Left ventricle myocardium superior (tissue), 1 donor: ENCODE results near the gene PGGT1B. TPM values are rescaled to one million over a fixed set of nuclear protein-coding genes. Genes with fewer than 3 reads are reported as not detected.
A peak's percentile ranks its signal among the peaks of the same experiment; 100 is the strongest.
"Not testable (repeated sequence)": the region's sequence is repeated elsewhere in the genome, so short reads cannot be mapped to it uniquely, and the experiment has no call there.

ENCODE experiments used
- ATAC-seq: fragments of 200-7000 bp; cut with Tn5 transposase; one replicate; pipeline ENCODE4 v1.9.1; 2020; ENCODE audit warnings: mild to moderate bottlenecking, moderate library complexity
- DNase-seq: peaks from one replicate; pipeline ENCODE4 v3.0.0-alpha.2; 2020
- intact Hi-C: fragments of 100-400 bp; cut with micrococcal nuclease; formaldehyde crosslinking; loops from one replicate; pipeline ENCODE4 v1.11.0; 2022
- total RNA-seq: library from RNA; stranded (reverse); fragmentation: NEBNext Ultra II Directional; extraction: Animal tissue kit (Norgen Biotek cat#: 25700); gene quantifications from one replicate; pipeline ENCODE4 v1.2.1, GENCODE V29; 2021
- donor health status: DM: no; HTN: yes; CAD: no; lungs with severe emphysema.

The PGGT1B gene
- total RNA-seq, 1 donor from 2014 or later, result 23.4 TPM

- ATAC-seq, result no peak
- DNase-seq, result no peak
- intact Hi-C loops, result no loop called here
Observed at GRCh38 chr5:115264786-115265185, 2.1 kb upstream of the PGGT1B start.

DNA sequence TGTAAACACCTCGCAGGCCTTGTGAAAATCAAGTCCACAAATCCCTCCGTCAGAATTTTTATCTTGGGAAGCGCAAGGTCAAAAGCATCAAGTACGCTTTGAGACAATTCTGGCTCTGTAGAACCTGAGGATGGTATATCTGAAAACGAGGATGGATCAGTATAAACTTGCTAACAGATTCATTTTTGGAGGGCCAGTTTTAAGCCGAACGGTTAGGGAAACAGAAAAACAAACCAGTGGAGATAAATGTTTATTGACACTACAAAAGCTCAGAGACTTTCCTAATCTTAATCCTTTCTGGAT, 352 bp upstream of the PGGT1B start:
- intact Hi-C loops, result no loop called here
- ATAC-seq (no peak), DNase-seq (no peak)

DNA sequence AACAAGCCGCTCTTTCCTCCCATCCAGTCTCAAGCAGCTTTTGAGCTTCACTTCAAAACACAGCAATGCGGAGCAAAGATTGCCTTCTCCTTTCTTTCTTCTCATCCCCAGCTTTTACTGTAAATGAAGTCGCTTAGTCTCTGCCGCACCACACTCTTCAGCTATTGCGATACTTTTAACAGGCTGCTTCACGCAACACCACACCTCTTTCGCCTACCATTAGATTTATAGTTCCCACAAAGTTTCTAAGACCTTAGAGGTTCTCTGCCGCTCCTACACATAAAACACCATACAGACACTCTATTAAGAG, 711 bp downstream of the PGGT1B start:
- DNase-seq (no peak), ATAC-seq (peak; percentile 20)
- intact Hi-C loops, result no loop called here

DNA sequence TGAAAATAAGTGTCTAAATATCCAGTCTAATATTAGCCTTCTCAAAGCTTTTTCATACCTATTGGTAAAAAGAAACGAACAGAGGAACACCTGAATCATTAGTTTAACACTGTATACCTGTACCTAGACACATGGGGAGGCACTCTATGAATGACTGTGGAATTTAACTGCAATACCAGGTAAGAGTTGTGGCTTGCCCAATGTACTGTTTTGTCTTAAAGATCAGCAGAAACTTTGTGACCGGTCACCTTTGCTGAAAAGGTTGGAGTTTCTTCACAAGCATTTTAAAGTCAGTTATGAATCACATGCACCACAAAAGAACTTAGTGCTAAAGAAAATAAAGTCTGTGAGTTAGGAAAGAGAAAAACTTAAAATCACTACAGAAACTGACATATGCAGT, 2.4 kb downstream of the PGGT1B start:
- DNase-seq (no peak), ATAC-seq (no peak)
- intact Hi-C loops, result no loop called here

DNA sequence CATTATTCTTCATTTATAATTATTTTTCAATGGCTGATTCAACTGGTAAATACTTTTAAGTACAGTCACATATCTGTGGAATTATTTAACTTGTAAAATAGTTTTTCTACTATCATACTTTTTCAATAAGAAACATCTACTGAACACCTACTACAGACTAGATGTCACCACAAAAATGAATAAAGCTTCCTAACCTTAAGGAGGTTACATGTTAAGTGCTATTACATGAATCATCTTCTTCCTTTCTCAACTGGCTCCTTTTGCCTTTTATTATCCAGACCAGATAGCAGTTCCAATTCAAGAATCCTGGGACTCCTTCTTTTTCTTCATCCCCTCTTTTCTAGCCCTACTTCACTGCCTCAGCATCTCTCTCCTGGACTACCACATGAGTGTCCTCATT, 4.7 kb downstream of the PGGT1B start:
- intact Hi-C loops, result no loop called here
- no peak for ATAC-seq

DNA sequence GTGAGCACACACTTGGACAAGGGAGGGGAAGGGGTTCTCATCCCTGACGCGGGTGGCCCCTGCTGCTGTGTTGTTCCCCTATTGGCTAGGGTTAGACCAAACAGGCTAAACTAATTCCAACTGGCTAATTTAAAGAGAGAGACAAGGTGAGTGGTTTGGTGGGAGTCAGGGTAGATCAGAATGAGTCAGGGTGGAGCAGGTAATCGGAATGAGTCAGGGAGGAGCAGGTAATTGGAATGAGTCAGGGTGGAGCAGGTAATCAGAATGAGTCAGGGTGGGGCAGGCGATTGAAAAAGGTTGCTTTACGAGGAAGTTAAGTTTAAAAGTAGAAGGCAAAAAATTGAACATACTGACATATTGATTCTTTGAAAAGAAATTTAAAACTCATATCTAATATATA, 13.3 kb downstream of the PGGT1B start:
- intact Hi-C loops, result loop anchor here (2.0 kb wide), 1 partner anchor 151 kb away; no protein-coding TSS in a partner anchor

More for the DNA sequence above, 4.7 kb downstream of the PGGT1B start:
- no peak for DNase-seq

DNA sequence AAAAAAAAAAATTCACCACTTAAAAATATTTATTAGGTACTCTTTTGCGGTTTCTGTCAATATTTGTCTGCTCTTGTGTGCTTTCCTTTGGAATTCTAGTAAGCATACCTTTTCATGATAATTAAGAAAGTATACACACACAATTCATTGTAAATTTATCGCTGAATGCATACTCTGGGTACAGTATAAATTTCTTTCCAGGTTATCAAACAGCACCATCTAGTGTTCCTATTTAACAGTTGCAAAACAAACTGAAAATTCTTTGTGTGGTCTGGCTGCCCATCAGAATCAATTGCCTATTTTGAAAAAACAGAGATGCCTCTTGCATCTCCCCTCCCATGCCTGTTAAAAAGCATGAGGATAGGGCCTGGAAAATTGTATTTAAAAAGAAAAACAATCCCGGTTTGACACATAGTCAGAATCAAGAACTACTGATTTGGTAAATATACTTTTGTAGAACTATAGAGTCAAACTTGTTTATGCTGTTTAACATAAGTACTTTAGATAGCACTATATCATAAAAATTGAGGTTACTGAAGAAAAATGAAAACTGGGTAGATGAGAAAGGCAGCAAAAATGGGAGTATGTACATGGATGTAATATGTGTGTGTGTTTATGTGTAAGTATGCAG, 16.2 kb downstream of the PGGT1B start:
- intact Hi-C loops, result no loop called here
- ATAC-seq, result peak; percentile 34
- DNase-seq, result no peak

More for the DNA sequence above, 13.3 kb downstream of the PGGT1B start:
- not testable (repeated sequence) for ATAC-seq, DNase-seq

- intact Hi-C loops, result no loop called here
- DNase-seq (no peak), ATAC-seq (no peak)
Observed at GRCh38 chr5:115243412-115243811, 19.3 kb downstream of the PGGT1B start.

GRCh38 chr5:115241881-115242642, 20.6 kb downstream of the PGGT1B start:
- intact Hi-C loops, result no loop called here
- DNase-seq (no peak), ATAC-seq (no peak)

DNA sequence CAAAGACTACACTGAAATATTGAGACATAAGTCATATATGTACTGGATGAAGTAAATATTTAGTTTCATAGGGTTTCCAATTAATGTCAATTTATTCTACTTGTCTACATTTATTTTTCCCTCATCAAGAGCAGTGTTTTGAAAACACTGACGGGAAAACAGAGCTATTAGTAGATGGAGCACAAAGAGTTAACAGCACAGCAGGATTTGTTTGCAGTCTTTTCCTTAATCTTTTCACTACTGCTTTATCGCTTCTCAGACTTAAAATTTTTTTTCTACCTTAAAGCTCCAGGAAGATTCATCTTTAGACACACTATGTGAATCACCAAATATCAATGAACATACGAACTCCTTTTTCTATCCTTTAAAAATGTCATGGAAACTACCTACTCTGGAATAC, 25.6 kb downstream of the PGGT1B start:
- intact Hi-C loops, result no loop called here
- ATAC-seq (no peak), DNase-seq (no peak)

DNA sequence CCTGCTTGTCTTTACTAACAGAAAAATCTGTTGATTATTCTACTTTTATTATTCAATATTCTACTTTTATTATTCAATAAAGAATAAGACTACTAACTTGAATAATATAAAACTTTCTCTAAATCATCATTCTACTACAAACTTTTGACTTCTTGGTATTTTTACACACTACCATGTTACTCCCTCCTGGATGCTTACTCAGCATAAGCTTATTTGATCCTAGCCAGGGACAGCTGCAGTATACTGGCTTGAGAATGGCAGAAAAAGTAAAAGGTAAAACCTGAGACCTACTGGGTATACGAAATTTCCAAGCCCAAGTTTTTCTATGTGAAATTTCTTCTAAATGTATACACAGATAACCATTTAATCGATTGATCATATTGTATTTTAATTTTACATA, 26.1 kb downstream of the PGGT1B start:
- intact Hi-C loops, result no loop called here
- ATAC-seq (no peak), DNase-seq (no peak)

GRCh38 chr5:115231598-115231997, 31.1 kb downstream of the PGGT1B start:
- intact Hi-C loops, result no loop called here
- DNase-seq (no peak), ATAC-seq (no peak)

GRCh38 chr5:115229606-115230005, 33.1 kb downstream of the PGGT1B start:
- DNase-seq (no peak), ATAC-seq (no peak)
- intact Hi-C loops, result no loop called here

DNA sequence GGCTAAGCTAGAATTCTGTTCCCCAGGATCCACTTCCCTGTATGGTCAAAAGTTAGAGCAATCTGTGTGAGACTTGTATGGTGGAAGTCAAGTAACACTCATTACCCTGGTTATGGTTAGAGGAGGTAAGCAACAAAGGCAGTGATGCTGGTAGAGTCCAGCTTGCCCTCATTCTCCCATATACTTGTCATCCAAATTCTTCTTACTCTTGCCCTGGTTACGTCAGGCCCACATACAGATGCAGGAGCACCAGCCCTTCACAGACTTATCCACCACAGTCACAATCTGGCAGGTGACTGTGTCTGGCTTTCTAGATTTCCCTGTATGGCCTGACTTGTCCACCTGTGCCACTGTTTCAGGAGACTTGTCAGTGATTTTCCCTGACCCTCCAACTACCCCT, 35.4 kb downstream of the PGGT1B start:
- no peak for ATAC-seq
- intact Hi-C loops, result no loop called here
- DNase-seq, result no peak

- ATAC-seq (no peak), DNase-seq (no peak)
- intact Hi-C loops, result no loop called here
Observed at GRCh38 chr5:115214541-115214940, 48.1 kb downstream of the PGGT1B start.

DNA sequence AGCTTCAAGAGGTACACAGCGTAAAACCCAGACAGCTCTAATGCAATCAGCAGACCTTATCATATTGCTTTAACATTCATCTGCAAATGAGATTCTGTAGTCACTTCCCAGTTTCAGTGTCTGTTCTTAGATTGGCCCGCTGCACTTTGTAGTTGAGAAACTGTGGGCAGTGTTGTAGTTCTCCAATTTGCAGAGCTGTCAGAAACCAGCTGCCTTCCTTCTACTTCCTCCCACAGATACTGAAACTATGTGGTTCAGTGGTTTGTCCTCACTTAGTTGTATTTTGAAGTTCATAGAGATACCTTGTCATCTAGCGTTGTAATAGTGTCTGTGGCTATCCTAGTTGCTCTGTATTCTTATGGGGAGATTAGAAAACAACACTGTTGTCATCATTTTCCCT, 53.4 kb downstream of the PGGT1B start:
- ATAC-seq (peak; percentile 77), DNase-seq (no peak)
- intact Hi-C loops, result no loop called here

GRCh38 chr5:115202952-115203351, 59.7 kb downstream of the PGGT1B start:
- intact Hi-C loops, result no loop called here
- DNase-seq, result no peak

DNA sequence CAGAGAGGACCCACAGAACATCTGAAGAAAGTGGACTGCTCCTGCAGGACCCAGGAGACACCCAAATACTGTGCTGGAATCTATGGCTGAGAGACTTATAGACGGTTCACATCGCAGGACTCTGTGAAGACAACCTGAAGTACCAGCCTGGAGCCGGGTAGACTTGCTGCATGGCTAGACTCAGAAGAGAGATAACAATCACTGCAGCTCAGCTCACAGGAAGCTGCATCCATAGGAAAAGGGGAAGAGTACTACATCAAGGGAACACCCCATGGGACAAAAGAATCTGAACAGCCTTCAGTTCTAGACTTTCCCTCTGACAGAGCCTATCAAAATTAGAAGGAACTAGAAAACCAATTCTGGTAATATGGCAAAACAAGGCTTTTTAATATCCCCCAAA, 66.5 kb downstream of the PGGT1B start:
- DNase-seq (no peak), ATAC-seq (no peak)
- intact Hi-C loops, result no loop called here

More at GRCh38 chr5:115202952-115203351, 59.7 kb downstream of the PGGT1B start:
- ATAC-seq, result no peak

DNA sequence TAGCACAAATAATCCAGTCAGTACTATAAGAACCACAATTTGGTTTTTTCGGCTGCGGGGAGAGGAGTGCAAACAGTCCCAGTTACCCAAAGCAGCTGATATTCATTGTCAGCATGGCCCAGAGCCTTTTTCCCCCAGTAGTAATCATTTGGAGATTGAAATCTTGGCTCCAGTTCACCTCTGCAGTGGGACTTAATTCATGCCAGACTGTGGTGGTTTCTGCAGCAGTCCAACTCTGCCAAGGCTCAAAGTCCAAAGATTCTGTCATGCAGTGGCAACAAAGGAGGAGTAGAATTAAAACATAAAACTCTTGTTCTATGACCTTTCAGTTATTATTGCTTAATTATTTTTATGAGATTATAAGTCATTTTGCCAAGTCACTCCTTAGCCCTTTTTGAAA, 68.0 kb downstream of the PGGT1B start:
- no peak for ATAC-seq

DNA sequence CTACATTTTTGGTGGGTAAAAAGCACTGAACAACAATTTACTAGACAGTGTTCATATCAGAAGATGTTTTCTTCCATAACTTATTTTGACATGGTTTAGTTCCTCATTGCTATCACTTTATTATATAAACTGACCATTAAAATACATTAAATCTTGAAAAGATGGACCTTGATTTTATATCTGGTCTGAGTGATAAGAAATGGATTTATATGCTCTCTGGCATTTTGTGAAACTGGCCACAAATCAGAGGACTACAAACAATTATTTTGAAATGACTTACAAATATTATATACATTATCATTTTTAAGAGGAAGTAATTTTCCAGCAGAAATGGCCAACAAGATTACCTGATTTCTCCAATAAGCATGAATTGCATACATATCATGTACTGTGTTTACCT, 69.4 kb downstream of the PGGT1B start:
- intact Hi-C loops, result no loop called here
- DNase-seq (no peak), ATAC-seq (no peak)

More for the DNA sequence above, 68.0 kb downstream of the PGGT1B start:
- intact Hi-C loops, result no loop called here
- no peak for DNase-seq

GRCh38 chr5:115192098-115192497, 70.6 kb downstream of the PGGT1B start:
- intact Hi-C loops, result no loop called here
- DNase-seq, result no peak
- ATAC-seq, result no peak
